Measurements from ENCODE around the gene GPR55.
"Not testable (repeated sequence)": the region's sequence is repeated elsewhere in the genome, so short reads cannot be mapped to it uniquely, and the experiment has no call there.

The GPR55 gene

DNA sequence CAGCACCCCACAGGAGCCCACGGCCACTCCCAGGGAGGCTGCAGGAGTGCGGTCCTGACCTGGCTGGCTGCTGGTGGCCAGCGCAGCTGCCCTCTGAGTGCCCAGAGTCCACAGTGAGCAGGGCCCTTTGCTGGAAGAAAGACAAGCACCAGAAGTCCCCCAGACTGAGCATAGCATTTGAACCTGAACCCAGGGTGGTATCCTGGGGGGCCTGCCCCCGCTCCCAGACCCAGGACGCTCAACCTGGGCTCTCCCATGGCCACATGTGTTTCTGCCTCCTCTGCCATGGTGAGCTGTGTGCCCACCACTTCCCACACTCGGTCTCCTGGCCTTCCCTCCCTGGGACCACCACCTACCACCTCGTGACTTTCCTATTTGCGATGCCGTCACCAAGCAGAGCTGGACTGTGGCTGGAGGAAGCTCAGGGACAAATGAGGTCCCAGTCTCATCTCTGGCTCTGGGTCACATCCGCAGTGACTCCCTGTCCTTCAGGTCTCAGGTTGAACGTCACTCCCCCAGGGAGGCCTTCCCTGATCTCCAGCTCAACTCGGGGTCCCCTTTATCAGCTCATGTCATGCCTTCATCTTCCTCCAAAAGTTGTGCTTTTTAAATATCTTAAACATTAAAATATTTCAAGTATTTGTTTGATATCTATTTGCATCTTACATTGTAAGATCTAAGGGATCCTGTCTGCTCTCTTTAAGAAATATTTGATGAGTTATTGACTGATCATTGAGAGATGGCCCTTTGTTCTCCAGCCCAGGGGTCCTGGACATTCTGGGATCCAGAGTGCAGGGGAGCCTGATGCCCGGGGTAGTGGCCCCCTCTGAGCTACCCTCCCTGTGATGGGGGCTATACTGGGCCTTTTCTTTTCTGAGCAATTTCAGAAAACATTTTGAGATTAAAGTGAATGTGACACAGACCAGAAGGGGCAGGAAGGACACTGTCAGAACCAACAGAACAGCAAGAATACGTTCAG lies 16.4 kb upstream of the GPR55 start:
- DNase-seq (ENCODE audit: low read depth, low spot score) = no peak
- no peak overlapping the region for H3K4me3 ChIP-seq (ENCODE audit: low read length)
- H3K4me1 ChIP-seq (ENCODE audit: control insufficient read depth, insufficient read depth, low read length) = no peaks in the 10 kb centered on the region
- H3K27me3 ChIP-seq (ENCODE audit: control insufficient read depth, insufficient read depth, low read length) = no peaks in the 10 kb centered on the region
- no peaks in the 10 kb centered on the region for H3K36me3 ChIP-seq (ENCODE audit: control insufficient read depth, insufficient read depth, low read length)
- no peak overlapping the region for H3K27ac ChIP-seq (ENCODE audit: low read length)
- no peaks in the 10 kb centered on the region for H3K9me3 ChIP-seq (ENCODE audit: control insufficient read depth, insufficient read depth, low read length)
- no CpG with 5 or more reads among the region's 14 CpGs for WGBS (ENCODE audit: insufficient coverage, insufficient read length)

DNA sequence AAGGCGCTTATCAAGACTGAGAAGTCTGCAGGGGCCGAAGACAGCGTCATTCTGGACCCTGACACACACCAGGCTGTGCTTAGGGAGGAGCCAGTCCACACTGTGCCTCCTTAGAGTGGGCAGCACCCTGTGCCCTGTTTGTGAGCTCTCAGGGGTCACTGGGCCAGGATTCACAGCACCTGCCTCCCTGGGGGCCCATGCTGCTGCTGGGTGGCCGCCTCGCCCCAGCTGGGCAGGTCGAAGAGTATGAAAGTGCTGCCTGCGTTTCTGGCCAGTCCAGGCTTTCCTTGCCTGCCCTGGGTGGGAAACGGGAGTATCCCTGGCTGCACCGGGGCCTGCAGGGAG lies 15.4 kb upstream of the GPR55 start:
- H3K36me3 ChIP-seq (ENCODE audit: control insufficient read depth, insufficient read depth, low read length) = no peaks in the 10 kb centered on the region
- no peaks in the 10 kb centered on the region for H3K27me3 ChIP-seq (ENCODE audit: control insufficient read depth, insufficient read depth, low read length)
- WGBS (ENCODE audit: insufficient coverage, insufficient read length) = no CpG with 5 or more reads among the region's 9 CpGs
- no peak overlapping the region for H3K27ac ChIP-seq (ENCODE audit: low read length)
- H3K9me3 ChIP-seq (ENCODE audit: control insufficient read depth, insufficient read depth, low read length) = no peaks in the 10 kb centered on the region
- H3K4me1 ChIP-seq (ENCODE audit: control insufficient read depth, insufficient read depth, low read length) = no peaks in the 10 kb centered on the region
- no peak overlapping the region for H3K4me3 ChIP-seq (ENCODE audit: low read length)
- no peak for DNase-seq (ENCODE audit: low read depth, low spot score)

DNA sequence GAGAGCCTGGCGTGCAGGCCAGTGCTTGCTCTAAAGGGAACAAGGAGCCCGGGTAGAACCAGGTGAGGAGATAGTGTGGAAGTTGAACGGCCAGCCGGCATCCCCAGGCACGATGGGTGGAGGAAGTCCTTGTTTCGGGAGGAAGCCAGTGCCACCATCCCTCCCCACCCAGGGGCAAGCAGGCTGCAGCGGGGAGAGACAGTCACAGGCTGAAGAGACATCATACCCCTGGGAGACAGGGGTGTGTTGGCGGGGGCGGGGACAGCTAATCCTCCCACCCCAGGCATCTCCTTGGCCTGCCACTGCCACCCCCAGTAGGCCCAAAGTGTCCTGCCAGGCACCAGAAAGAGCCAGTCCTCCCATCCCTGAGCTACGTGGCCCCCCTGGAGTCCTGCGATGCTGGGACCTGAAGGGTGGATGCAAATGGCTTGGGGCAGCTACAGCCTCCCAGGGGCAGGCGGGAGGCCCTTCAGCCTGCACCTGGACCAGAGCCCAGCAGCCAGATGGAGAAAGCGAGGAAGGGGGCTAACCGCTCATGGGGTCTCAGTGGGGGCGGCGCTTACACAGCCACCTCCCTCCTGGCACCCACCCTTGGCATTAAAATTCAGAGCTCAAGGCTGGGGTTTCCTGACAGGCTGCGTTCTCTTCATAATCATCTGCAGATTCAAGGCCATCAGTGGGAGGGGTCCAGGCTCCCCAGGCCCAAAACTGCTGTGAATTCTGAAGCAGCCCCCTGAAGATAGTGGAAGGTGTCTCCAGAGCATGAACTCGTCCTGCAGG lies 14.8 kb upstream of the GPR55 start:
- Histone ChIP-seq H3K4me3 (ENCODE audit: low read length) (no peak overlapping the region), H3K27ac (ENCODE audit: low read length) (no peak overlapping the region), H3K4me1 (ENCODE audit: control insufficient read depth, insufficient read depth, low read length) (no peaks in the 10 kb centered on the region), H3K36me3 (ENCODE audit: control insufficient read depth, insufficient read depth, low read length) (no peaks in the 10 kb centered on the region; the same call in 1 of the 2 replicates), H3K9me3 (ENCODE audit: control insufficient read depth, insufficient read depth, low read length) (no peaks in the 10 kb centered on the region), H3K27me3 (ENCODE audit: control insufficient read depth, insufficient read depth, low read length) (no peaks in the 10 kb centered on the region)
- no CpG with 5 or more reads among the region's 18 CpGs for WGBS (ENCODE audit: insufficient coverage, insufficient read length)
- no peak for DNase-seq (ENCODE audit: low read depth, low spot score)

DNA sequence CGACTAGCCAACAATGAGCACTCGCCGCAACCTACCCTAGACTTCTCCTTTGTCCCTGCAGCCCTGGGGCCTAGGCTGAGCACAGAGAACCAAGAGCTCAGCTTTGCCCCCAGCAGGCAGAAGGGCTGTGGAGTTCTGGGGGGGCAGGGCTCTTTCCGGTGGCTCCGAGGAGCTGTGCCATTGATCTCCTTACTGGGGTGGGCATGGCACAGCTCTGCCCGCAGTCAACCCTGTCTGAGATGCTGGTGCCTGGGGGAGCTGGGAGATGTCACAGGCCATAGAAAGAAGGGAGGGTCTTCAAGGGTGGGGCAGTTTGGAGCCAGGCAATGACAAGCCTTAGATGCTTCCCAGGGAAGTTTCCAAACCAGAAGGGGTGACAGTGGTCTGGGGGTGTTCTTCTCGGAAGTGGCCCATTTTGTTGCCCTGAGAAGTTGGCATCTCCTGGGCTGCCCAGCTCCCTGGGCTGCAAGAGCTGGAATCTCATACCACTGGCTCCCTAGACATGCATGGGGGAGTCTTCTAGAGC lies 14.1 kb upstream of the GPR55 start:
- no peaks in the 10 kb centered on the region for H3K27me3 ChIP-seq (ENCODE audit: control insufficient read depth, insufficient read depth, low read length)
- no peaks in the 10 kb centered on the region for H3K4me1 ChIP-seq (ENCODE audit: control insufficient read depth, insufficient read depth, low read length)
- H3K9me3 ChIP-seq (ENCODE audit: control insufficient read depth, insufficient read depth, low read length) = no peaks in the 10 kb centered on the region
- H3K27ac ChIP-seq (ENCODE audit: low read length) = no peak overlapping the region
- H3K4me3 ChIP-seq (ENCODE audit: low read length) = no peak overlapping the region
- no peaks in the 10 kb centered on the region; the same call in 1 of the 2 replicates for H3K36me3 ChIP-seq (ENCODE audit: control insufficient read depth, insufficient read depth, low read length)
- WGBS (ENCODE audit: insufficient coverage, insufficient read length) = no CpG with 5 or more reads among the region's 7 CpGs
- no peak for DNase-seq (ENCODE audit: low read depth, low spot score)

DNA sequence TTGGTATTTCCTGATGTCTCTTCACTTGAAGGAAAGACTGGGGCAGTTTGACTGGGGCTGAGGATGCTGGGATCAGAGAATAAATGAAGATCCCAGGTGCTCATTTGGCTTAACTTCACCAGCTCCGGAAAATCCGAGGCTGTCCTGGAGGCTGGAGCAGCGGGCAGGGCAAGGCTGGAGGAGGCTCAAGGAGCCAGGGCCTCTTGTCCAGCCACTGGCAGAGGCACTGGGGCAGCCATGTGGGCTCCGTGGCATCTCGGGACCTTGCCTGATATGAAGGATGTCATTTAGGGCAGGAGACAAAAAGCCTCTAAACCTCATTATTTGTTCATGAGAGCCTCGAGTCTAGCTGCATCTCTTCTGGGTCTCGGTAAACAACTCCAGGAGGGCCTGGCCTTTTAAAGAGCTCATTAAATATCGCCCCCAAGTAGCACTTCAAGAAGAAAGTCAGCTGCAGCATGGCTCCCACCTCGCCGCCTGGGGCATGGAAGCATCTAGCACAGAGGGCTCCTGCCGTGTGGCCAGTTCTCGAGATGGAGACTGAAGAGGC lies 13.5 kb upstream of the GPR55 start:
- DNase-seq (ENCODE audit: low read depth, low spot score) = no peak
- H3K9me3 ChIP-seq (ENCODE audit: control insufficient read depth, insufficient read depth, low read length) = no peaks in the 10 kb centered on the region
- H3K27ac ChIP-seq (ENCODE audit: low read length) = no peak overlapping the region
- no peaks in the 10 kb centered on the region for H3K4me1 ChIP-seq (ENCODE audit: control insufficient read depth, insufficient read depth, low read length)
- H3K4me3 ChIP-seq (ENCODE audit: low read length) = no peak overlapping the region
- WGBS (ENCODE audit: insufficient coverage, insufficient read length) = no CpG with 5 or more reads among the region's 12 CpGs
- H3K36me3 ChIP-seq (ENCODE audit: control insufficient read depth, insufficient read depth, low read length) = no peaks in the 10 kb centered on the region; the same call in 1 of the 2 replicates
- H3K27me3 ChIP-seq (ENCODE audit: control insufficient read depth, insufficient read depth, low read length) = no peaks in the 10 kb centered on the region

DNA sequence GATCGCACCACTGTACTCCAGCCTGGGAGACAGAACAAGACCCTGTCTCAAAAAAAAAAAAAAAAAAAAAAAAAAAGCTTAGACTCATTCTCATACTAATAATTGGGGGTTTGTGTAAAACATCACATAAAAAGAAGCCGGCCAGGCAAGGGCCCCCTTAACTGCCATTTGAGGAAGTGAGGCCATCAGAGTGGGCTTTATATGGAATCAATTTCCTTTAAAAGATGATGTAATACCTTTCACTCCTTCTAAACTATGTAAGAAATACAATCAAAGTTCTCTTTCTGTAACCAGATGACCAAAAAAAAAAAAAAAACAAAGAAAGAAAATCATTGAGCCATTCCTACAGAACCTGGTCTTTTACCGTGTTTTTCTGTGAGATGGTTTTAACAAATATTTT lies 13.1 kb upstream of the GPR55 start:
- no peaks in the 10 kb centered on the region; the same call in 1 of the 2 replicates for H3K36me3 ChIP-seq (ENCODE audit: control insufficient read depth, insufficient read depth, low read length)
- WGBS (ENCODE audit: insufficient coverage, insufficient read length) = no CpG with 5 or more reads among the region's 3 CpGs
- no peaks in the 10 kb centered on the region for H3K4me1 ChIP-seq (ENCODE audit: control insufficient read depth, insufficient read depth, low read length)
- H3K4me3 ChIP-seq (ENCODE audit: low read length) = no peak overlapping the region
- H3K27me3 ChIP-seq (ENCODE audit: control insufficient read depth, insufficient read depth, low read length) = no peaks in the 10 kb centered on the region
- H3K27ac ChIP-seq (ENCODE audit: low read length) = no peak overlapping the region
- DNase-seq (ENCODE audit: low read depth, low spot score) = no peak
- no peaks in the 10 kb centered on the region for H3K9me3 ChIP-seq (ENCODE audit: control insufficient read depth, insufficient read depth, low read length)

DNA sequence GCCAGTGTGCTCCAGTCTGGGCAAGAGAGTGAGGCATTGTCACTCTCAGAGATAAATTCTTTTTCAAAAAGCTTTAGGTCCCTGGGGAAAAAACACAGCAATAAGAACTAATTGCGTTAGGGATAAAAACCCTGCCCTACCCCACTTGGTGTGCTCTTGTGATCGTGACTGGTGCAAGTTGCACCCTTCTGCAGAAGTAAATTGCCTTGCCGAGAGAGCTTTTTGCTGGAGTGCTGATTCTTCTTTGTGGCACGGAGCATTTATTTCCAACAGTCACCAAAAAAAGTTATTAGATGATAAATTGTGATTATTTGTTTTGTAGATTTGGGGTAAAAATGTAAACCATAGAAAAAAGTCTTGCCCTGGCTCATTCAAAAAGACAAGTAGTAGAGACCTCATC lies 12.3 kb upstream of the GPR55 start:
- H3K4me3 ChIP-seq (ENCODE audit: low read length) = no peak overlapping the region
- no peak overlapping the region for H3K27ac ChIP-seq (ENCODE audit: low read length)

DNA sequence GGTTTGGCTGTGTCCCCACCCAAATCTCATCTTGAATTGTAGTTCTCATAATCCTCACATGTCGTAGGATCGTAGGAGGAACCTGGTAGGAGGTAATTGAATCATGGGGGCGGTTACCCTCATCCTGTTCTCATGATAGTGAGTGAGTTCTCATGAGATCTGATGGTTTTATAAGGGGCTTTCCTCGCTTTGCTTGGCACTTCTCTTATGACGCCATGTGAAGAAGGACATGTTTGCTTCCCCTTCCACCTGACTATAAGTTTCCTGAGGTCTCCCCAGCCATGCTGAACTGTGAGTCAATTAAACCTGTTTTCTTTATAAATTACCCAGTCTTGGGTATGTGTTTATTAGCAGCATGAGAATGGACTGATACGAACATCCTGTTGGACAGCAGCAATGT lies 11.2 kb upstream of the GPR55 start:
- H3K27me3 ChIP-seq (ENCODE audit: control insufficient read depth, insufficient read depth, low read length); H3K4me1 ChIP-seq (ENCODE audit: control insufficient read depth, insufficient read depth, low read length); H3K9me3 ChIP-seq (ENCODE audit: control insufficient read depth, insufficient read depth, low read length); H3K36me3 ChIP-seq (ENCODE audit: control insufficient read depth, insufficient read depth, low read length); H3K27ac ChIP-seq (ENCODE audit: low read length); DNase-seq (ENCODE audit: low read depth, low spot score); H3K4me3 ChIP-seq (ENCODE audit: low read length): not testable (repeated sequence)
- no CpG with 5 or more reads among the region's 6 CpGs for WGBS (ENCODE audit: insufficient coverage, insufficient read length)

More for the DNA sequence above, 12.3 kb upstream of the GPR55 start:
- H3K9me3 ChIP-seq (ENCODE audit: control insufficient read depth, insufficient read depth, low read length) = no peaks in the 10 kb centered on the region
- no peak for DNase-seq (ENCODE audit: low read depth, low spot score)
- H3K4me1 ChIP-seq (ENCODE audit: control insufficient read depth, insufficient read depth, low read length) = no peaks in the 10 kb centered on the region
- whole genome bisulfite sequencing (ENCODE audit: insufficient coverage, insufficient read length) = no CpG with 5 or more reads among the region's 4 CpGs
- H3K36me3 ChIP-seq (ENCODE audit: control insufficient read depth, insufficient read depth, low read length) = no peaks in the 10 kb centered on the region; the same call in 1 of the 2 replicates
- H3K27me3 ChIP-seq (ENCODE audit: control insufficient read depth, insufficient read depth, low read length) = no peaks in the 10 kb centered on the region

DNA sequence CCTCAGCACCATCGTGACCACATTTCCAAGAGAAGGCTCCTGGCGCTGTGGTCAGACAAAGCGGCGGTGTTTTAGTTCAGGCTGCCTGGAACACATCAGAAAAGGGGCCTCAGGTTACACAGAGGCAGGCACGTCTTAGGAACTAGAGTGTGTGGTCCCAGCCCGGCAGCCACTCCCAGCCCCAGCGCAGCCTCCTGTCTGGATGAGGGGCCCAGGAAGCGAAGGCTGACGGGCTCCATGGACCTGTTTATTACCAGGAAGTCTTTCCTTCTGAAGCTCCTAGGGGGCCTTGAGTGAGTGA lies 10.0 kb upstream of the GPR55 start:
- H3K27ac ChIP-seq (ENCODE audit: low read length) = no peak overlapping the region

More for the DNA sequence above, 10.0 kb upstream of the GPR55 start:
- H3K27me3 ChIP-seq (ENCODE audit: control insufficient read depth, insufficient read depth, low read length) = no peaks in the 10 kb centered on the region
- H3K9me3 ChIP-seq (ENCODE audit: control insufficient read depth, insufficient read depth, low read length) = no peaks in the 10 kb centered on the region
- no peak overlapping the region for H3K4me3 ChIP-seq (ENCODE audit: low read length)
- DNase-seq (ENCODE audit: low read depth, low spot score) = no peak
- no peaks in the 10 kb centered on the region for H3K4me1 ChIP-seq (ENCODE audit: control insufficient read depth, insufficient read depth, low read length)
- no peaks in the 10 kb centered on the region; the same call in 1 of the 2 replicates for H3K36me3 ChIP-seq (ENCODE audit: control insufficient read depth, insufficient read depth, low read length)
- WGBS (ENCODE audit: insufficient coverage, insufficient read length) = no CpG with 5 or more reads among the region's 9 CpGs

Measured in iPS DF 6.9 (cell line).